BE2C (cell line): ENCODE data around the gene RET.

Experiments used
- DNase-seq: peaks from one replicate; pipeline ENCODE4 v3.0.0-alpha.2; 2020
- H3K27me3 ChIP-seq: fragments of 250-450 bp; sonication (Bioruptor Pico); 2 replicates; pipeline ENCODE4 v1.5.1; 2020; ENCODE audit warnings: mild to moderate bottlenecking
- H3K36me3 ChIP-seq: fragments of 250-450 bp; sonication (Bioruptor Pico); 2 replicates; pipeline ENCODE4 v1.5.1; 2020; ENCODE audit warnings: mild to moderate bottlenecking
- H3K4me1 ChIP-seq: fragments of 250-450 bp; sonication (Bioruptor Pico); 2 replicates; pipeline ENCODE4 v1.5.1; 2020
- H3K4me3 ChIP-seq: 2 replicates; pipeline ENCODE4 v1.5.1; 2011; ENCODE audit warnings: low read depth, low read length
- H3K9me3 ChIP-seq: fragments of 250-450 bp; sonication (Bioruptor Pico); 2 replicates; pipeline ENCODE4 v1.5.1; 2020
- CTCF ChIP-seq: IDR thresholded peaks from 2 replicates; pipeline ENCODE4 v1.5.1; 2012; ENCODE audit warnings: mild to moderate bottlenecking, low read depth, low read length

RET gene

DNA sequence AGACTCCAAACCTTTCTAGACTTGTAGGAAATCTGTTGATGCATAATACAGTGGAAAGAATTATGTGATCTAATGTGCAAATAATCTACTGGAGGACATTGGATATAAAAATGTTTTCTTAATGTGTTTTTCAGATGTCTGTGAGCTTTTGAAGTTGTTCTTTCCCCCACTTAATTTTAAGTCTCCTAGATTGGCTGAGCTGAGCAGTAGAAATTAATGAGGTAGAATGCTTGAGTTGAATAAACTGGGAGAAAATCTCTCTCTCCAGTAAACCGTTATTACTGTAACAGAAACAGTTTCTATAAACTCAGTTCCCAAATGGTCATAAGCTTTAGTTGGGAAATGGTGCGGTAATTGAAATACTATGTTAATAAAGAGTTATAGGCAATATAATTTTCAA, 77.0 kb downstream of the RET start:
- H3K4me1 ChIP-seq, result peaks cover 2% of the 10 kb centered on the region; the same call in 1 of the 2 replicates
- H3K9me3 ChIP-seq, result no peaks in the 10 kb centered on the region
- DNase-seq, result no peak
- TF ChIP-seq CTCF, result no peak
- H3K27me3 ChIP-seq, result no peaks in the 10 kb centered on the region
- no peaks in the 10 kb centered on the region for H3K36me3 ChIP-seq
- H3K4me3 ChIP-seq, result no peak overlapping the region

GRCh38 chr10:43155221-43155620, 78.4 kb downstream of the RET start:
- no peaks in the 10 kb centered on the region for H3K9me3 ChIP-seq
- H3K36me3 ChIP-seq, result no peaks in the 10 kb centered on the region
- no peak overlapping the region for H3K4me3 ChIP-seq
- no peak for TF ChIP-seq CTCF
- H3K4me1 ChIP-seq, result peaks cover 2% of the 10 kb centered on the region; the same call in 1 of the 2 replicates
- H3K27me3 ChIP-seq, result no peaks in the 10 kb centered on the region
- no peak for DNase-seq

DNA sequence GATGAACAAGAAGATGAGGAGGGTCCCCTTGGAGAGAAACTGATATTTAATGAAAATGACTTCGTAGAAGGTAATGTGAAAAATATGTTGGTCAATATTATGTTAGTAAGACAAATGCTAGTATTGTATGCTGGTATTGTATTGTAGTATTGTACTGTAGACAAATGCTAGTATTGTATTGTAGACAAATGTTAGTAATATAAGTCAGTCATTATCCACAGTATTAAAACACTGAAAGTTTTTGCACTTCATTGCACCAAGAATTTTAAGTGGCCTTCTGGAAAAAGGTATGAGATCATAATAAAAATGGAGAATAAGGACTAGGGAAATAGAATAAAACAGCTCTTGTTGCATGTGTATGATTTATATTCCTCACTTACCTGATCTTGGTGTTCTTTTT, 78.9 kb downstream of the RET start:
- no peaks in the 10 kb centered on the region for H3K36me3 ChIP-seq
- H3K4me3 ChIP-seq, result no peak overlapping the region
- H3K9me3 ChIP-seq, result no peaks in the 10 kb centered on the region
- no peaks in the 10 kb centered on the region for H3K27me3 ChIP-seq
- no peak for DNase-seq
- no peak for TF ChIP-seq CTCF
- H3K4me1 ChIP-seq, result peaks cover 2% of the 10 kb centered on the region; the same call in 1 of the 2 replicates

GRCh38 chr10:43156590-43157341, 79.9 kb downstream of the RET start:
- no peak for TF ChIP-seq CTCF
- Histone ChIP-seq H3K4me3 (no peak overlapping the region), H3K9me3 (no peaks in the 10 kb centered on the region), H3K36me3 (no peaks in the 10 kb centered on the region), H3K4me1 (peaks cover 2% of the 10 kb centered on the region; the same call in 1 of the 2 replicates), H3K27me3 (no peaks in the 10 kb centered on the region)
- peak; percentile 25 for DNase-seq

DNA sequence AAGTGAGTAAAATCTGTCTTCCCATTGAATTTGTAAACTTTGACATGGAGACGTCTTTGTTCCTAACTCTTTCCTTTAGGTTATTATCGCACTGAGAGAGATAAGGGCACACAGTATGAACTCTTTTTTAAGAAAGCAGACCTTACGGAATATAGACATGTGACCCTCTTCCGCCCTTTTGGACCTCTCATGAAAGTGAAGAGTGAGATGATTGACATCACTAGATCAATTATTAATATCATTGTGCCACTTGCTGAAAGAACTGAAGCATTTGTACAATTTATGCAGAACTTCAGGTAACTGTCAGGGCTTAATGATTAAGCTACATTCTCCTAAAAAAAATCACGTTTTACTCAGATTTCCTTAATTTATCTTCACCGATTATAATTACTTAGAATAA, 81.8 kb downstream of the RET start:
- Histone ChIP-seq H3K36me3 (no peaks in the 10 kb centered on the region), H3K27me3 (no peaks in the 10 kb centered on the region), H3K4me3 (no peak overlapping the region), H3K4me1 (peaks cover 2% of the 10 kb centered on the region; the same call in 1 of the 2 replicates), H3K9me3 (no peaks in the 10 kb centered on the region)
- no peak for TF ChIP-seq CTCF
- no peak for DNase-seq
